GM11168 (cell line): ENCODE measurements around the gene ATP8A1.
"Not testable (repeated sequence)": the region's sequence is repeated elsewhere in the genome, so short reads cannot be mapped to it uniquely, and the experiment has no call there.

Experiments
- in situ Hi-C: fragments of 300-500 bp; cut with MboI; formaldehyde crosslinking; loops from one replicate; pipeline ENCODE4 v1.12.0; 2022; ENCODE audit warnings: low sequenced_read_pairs; ENCODE audit not compliant: unreplicated experiment

The ATP8A1 gene

DNA sequence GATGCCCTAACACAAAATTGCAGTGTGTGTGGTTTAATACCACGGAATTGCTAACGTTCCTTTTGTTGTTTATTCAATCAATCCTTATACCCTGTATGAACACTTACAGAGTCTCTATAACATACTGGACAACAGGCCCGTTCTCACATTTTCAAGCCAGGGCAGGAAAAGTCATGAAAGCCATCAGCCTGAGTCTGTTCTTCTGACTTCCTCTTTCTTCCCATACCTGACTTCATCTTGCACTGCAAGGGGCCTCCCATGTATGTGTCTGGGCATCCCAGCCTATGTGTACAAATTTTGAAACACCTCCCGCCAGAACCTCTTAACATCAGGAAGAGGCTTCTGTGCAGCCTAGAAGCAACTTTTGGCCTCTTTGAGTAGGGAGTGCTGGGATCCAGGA lies 264.5 kb downstream of the ATP8A1 start:
- in situ Hi-C loops, result no loop called here

DNA sequence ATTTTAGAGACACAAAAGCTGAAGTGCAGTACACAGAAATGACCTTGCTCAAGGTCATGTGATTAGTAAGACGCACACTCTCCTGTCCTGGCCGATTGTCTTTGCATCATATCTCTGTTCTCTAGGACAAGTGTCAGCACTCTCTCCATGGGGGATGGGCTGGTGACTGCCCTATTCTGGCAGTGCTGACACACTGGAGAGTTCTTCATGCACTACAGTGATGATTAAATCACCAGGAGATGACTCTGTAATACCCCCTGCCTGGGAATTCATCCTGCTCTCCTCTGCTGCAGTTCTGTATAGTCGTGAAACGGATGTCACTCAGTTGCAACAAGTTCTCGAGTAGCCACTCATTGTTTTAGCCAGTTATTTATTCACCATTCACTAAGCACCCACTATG lies 264.9 kb downstream of the ATP8A1 start:
- in situ Hi-C loops, result no loop called here

DNA sequence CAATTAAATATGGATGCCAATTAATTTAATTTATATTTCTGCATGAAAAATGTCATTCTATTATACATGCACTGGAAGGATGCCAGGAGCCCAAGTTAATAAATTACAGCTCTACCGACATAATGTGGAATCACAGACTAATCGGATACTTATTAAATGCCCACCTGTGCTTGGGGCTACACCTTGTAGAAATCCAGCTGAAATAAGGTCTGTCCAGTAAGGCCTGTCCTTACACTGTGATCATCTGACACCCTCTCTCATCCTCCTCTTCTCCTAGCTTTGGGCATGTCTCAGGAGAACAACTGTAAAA lies 265.6 kb downstream of the ATP8A1 start:
- in situ Hi-C loops, result no loop called here

DNA sequence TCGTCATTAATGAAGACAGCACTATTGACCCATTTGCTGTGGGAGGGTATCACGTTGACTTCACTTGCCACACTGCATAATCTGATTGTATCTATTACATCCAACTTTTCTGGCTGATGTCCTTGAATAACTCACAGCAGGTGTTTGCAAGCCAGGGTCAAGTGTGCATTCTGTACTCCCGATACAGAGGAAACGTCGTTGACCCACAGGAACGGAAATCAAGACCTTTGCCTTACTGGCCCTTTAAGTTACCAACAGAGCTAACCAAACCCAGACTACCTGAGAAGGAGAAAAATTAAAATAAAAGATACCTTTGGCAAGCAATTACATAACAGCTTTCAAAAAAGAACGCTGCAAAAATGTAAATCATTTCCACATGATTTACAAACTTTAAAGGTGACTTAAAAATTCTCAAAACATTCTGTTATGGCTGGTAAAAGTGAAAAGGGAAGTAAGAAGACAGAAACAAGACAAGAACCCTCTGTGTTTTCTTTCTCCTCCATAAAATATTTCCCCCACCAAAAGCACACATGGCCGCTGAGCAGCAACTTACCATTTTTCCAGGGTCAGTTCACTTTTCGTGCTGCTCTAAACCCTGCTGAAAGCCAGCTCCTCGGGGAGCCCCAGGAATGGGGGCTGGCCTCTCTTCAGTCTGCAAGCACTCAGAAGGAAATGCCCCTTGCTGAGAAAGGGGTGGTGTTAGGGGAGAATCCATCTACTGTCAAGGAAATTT lies 266.1 kb downstream of the ATP8A1 start:
- in situ Hi-C loops, result no loop called here

DNA sequence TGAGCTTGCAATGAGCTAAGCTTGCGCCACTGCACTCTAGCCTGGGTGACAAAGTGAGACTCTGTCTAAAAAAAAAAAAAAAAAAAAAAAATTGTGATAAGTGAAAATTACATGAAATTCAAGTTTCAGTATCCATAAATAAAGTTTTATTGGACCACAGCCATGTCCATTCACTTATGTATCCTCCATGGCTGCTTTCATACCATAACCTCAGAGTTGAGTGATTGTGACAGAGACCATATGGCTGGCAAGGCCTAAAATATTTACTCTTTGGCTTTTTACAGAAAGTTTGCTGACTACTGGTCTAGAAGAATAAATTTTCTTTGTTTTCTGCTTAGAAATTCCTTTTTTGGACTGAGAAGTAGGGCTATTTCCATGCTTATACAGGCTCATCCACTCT lies 271.4 kb downstream of the ATP8A1 start:
- in situ Hi-C loops, result no loop called here

DNA sequence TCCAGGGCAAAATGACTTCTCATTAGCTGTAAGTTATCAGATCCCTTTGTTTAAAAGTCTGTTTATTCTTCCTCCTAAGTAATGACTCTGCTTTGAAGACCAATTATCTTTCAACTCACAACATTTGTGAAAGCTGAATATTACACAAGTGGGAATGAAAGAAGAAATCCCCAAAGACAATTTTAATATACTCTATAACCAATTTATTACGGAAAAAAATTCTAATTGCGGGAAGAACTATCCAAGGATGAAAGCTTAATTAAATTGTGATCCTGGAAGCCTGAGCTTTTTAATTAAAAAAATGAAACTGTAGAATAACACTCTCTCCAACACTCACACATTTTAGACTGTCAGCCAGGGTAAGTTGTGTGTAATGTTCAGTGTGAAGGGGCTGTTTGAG lies 275.2 kb downstream of the ATP8A1 start:
- in situ Hi-C loops, result no loop called here

DNA sequence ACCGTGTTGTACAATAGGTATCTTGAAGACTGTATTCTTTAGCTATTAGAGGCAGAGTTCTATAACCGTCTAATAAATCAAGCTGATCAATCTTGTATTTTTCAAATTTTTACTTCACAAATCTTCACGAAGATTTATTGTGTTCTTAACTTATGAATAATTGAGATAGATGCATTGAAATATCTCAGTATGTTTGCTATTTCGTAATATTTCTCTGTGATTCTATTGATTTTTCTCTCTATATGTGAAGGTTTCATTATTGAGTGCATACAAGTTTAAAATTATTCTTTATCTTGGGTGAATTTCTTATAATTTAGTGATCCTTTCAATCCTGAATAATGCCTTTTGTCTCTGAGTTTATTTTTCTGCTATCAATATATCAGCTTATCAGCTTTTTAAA lies 279.4 kb downstream of the ATP8A1 start:
- in situ Hi-C loops, result no loop called here

DNA sequence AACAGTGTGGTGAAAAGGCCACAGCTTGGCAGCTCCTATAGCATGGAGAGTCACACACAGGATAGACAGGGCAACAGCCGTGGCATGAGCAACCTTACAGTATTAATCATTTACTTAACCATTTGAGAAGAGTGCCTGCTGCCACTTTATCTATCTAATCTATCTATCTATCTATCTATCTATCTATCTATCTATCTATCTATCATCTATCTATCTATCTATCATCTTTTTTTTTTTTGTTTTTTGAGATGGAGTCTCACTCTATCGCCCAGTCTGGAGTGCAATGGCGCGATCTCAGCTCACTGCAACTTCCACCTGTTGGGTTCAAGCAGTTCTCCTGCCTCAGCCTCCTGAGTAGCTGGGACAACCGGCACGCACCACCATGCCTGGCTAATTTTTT lies 284.6 kb downstream of the ATP8A1 start:
- in situ Hi-C loops, result not testable (repeated sequence)

DNA sequence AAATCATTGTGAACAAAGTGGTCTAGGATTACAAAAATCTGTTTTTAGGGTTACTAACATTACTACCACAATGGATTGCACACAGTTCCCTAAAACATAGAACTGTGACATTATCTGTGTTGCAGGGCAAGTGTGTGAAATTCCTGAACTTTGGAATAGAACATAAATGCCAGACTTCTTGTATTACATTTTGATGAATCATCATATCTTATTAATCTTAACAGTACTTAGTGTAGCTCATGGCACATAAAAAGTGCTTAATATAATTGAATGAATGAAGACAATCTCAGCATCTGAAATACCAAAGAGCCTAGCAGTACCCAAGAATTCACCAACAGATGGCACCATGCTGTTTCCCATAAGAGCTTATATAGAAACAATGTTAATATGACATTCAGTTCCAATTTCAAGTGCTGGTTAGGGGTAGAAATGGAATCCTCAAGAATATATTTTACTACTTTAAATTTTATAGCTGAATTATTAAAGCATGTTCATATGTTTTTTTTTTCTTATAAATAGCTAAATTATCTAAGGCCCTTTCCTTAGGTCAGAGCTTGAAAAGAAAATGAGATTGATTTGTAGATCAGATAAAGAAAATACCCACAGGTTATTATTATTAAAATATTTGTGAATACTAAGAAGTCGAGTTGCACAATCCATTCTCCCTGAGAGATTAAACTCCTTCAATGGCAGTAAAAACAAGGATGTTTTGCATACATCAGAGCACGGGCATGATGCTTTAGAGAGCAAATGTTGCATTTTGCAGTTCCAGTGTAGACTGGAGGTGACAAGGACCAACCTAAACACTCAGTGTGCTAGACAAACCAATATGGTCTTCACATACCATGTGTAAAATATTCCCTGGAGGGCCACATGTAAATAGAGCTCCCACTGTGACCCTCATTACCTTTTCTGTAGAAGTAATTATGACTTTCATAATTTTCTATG lies 285.3 kb downstream of the ATP8A1 start:
- in situ Hi-C loops, result no loop called here

DNA sequence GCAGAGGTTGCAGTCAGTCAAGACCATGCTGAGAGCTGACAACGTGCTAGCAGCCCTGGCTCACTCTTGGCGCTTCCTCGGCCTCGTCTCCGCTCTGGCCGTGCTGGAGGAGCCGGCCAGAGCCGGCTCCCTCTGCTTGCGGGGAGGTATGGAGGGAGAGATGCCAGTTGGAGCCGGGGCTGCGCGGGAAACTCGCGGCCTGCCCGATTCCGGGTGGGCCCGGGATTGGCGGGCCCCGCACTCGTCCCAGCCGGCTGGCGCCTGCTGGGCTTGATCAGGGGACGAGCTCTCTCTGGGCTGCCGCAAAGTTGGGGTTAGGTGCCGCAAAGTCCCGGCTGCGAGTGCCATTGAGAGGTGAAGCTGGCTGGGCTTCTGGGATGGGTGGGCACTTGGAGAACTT lies 287.4 kb downstream of the ATP8A1 start:
- in situ Hi-C loops, result loop anchor here (5.0 kb wide), 1 partner anchor 148 kb away; no protein-coding TSS in a partner anchor

DNA sequence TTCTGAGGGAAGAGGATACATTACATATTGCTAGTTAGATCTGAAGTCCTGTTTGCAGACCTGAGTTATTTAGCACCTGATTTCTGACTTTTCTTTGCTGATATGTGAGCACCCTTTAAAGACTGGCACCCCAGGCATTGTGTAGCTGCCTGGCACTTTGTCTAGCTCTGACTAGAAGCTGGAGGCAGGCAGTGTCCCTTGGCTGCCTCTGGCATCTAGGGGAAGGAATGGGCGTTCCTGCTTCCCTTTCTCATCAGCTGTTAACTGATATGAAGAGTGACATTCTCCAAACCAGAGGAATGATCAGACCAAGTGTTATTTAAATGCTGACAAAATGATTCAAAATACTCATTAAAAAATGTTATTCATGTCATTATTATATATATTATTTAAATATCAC lies 289.9 kb downstream of the ATP8A1 start:
- in situ Hi-C loops, result loop anchor here (5.0 kb wide), 1 partner anchor 150 kb away; no protein-coding TSS in a partner anchor

DNA sequence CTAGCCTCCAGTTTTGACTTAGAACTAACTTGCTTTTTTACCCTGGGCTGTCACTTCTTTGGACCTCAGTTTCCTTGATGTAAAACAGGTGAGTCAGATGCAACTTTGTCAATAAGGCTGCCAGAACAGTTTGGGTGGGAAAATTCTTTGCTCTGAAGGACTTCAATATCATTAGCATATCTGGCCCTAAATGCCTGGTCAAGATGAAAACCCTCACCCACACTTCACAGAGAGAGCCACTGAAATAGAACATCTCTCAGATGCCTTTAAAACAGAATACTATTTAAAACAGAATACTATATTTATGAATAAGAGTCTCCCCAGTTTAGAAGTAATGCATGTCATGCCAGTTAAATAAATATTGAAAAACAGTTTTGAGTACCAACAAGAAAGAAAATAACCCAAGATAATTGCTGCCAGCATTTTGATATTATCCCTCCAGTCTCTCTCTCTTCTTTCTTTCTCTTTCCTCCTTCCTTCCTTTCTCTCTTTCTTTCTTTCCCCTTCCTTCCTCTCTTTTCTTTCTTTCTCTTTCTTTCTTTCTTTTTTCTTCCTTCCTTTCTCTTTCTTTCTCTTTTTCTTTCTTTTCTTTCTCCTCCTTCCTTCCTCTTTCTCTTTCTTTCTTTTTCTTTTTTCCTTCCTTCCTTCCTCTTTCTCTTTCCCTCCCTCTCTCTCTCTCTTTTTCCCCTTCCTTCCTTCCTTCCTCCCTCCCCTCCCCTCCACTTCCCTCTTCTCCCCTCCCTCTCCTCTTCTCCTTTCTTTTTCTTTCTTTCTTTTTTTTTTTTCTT lies 292.4 kb downstream of the ATP8A1 start:
- in situ Hi-C loops, result loop anchor here (5.0 kb wide), 1 partner anchor 153 kb away; no protein-coding TSS in a partner anchor

DNA sequence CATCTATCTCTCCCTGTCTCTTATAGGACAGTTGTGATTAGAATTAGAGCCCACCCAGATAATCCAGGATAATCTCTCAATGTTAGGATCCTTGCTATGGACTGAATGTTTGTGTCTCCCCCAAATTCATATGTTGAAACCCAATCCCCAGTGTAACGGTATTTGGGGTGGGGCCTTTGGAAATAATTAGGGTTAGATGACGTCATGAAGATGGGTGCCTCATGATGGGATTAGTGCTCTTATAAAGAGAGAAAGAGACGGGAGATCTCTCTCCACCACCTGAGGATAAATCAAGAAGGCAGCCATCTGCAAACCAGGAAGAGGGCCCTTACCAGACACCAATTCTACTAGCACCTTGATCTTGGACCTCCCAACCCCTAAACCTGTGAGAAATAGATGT lies 293.3 kb downstream of the ATP8A1 start:
- in situ Hi-C loops, result no loop called here

DNA sequence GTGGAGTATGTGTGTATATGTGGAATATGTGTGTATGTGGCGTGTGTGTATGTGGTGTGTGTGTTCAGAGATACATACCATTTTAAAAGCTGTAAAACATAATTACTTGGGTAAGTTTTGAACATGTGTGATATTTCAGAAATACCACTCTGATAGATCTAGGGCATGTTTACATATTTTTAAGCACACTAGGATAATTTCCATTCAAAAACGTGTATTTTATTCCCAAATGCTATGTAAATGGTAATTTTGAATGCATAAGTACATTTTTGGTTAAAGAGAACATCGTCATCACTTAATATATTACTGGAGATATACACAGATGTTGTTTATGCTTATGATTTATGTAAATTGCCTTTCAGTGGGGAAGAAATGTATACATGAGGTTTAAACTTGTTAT lies 294.3 kb downstream of the ATP8A1 start:
- in situ Hi-C loops, result no loop called here

DNA sequence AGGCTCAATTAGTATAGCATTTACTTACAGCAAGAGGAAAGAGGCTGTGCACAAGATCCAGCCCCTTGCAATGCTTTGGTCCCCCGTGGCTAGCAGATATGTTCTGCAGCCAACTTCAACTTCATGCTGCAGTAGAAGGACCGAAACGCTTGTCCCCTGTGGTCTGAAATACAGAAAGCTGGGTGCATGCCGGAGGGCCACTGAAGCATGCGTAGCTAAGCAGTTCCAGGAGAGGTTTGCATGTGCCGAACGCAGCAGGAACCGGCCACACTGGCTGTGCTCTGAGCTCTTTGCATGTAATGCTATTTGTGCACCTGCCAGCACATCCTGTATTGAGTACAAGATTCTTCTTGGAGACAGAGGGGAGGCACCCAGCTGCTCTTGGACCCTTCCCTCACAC lies 295.4 kb downstream of the ATP8A1 start:
- in situ Hi-C loops, result no loop called here

DNA sequence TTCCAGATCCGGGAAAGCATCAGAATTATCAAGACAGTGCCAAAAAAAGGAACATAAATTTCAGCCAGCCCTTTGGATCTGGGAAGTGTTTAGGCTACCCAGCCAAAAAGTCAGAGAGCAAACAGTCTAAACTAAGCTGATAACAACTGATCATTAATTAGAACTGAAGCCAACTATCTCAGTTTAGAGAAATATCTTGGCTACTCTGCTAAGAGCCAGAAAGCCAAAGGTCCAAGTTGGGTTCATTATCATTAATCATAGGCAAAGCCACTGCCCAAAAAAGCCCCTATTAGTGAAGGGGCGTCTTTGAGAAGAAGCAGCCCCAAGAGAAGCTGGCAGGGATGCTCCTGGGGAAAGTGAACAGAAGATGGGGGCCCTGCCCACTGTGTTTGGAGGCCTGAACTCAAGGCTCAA lies 296.6 kb downstream of the ATP8A1 start:
- in situ Hi-C loops, result no loop called here

DNA sequence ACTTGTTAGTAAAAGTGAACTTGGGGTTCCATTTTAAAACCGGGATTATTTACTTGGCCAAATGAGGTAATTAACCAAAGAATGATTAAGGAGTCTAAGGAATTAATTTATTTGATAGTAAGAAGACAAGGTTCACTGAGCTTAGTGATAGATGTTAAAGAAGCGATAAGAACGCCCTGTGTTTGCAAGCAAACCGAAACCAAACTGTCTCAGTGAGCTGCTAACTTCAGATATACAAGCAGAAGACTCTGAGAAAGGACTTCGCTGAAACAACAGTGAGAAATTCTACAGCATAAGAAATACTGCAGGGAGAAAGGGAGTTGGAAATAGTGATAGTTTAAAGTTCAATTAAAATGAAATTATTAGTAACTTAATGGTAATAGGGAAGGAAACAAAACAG lies 297.2 kb downstream of the ATP8A1 start:
- in situ Hi-C loops, result no loop called here
